SK-N-SH treated with all-trans-retinoic acid at 6 μM for 48 hours (cell line): Measurements from ENCODE around the gene PRKAG2.

Source experiments
- ATAC-seq: fragments of 200-7000 bp; cut with Tn5 transposase; 3 replicates; pipeline ENCODE4 v1.9.1; 2020; ENCODE audit warnings: mild to moderate bottlenecking, moderate library complexity
- ARNTL ChIP-seq: fragments of 450-650 bp; formaldehyde crosslinking; IDR thresholded peaks from 2 replicates; pipeline ENCODE4 v1.5.0; 2020; ENCODE audit warnings: low read depth, mild to moderate bottlenecking, moderate library complexity, borderline replicate concordance
- BACH2 ChIP-seq: fragments of 250-450 bp; sonication (Bioruptor Pico); IDR thresholded peaks from 2 replicates; pipeline ENCODE4 v1.9.0; 2021; ENCODE audit warnings: mild to moderate bottlenecking, borderline replicate concordance
- CSDC2 ChIP-seq: fragments of 250-450 bp; sonication (Bioruptor Pico); IDR thresholded peaks from 2 replicates; pipeline ENCODE4 v1.5.0; 2020; ENCODE audit warnings: mild to moderate bottlenecking, moderate library complexity
- CSRNP3 ChIP-seq: fragments of 250-450 bp; sonication (Bioruptor Pico); IDR thresholded peaks from 2 replicates; pipeline ENCODE4 v1.5.1; 2021; ENCODE audit warnings: mild to moderate bottlenecking, moderate library complexity
- ESRRG ChIP-seq: fragments of 250-450 bp; sonication (Bioruptor Pico); IDR thresholded peaks from 2 replicates; pipeline ENCODE4 v1.6.1; 2021; ENCODE audit warnings: mild to moderate bottlenecking
- GLIS3 ChIP-seq: fragments of 250-450 bp; sonication (Bioruptor Pico); IDR thresholded peaks from 2 replicates; pipeline ENCODE4 v1.5.0; 2020; ENCODE audit warnings: mild to moderate bottlenecking, moderate library complexity
- ISL1 ChIP-seq: fragments of 250-450 bp; sonication (Bioruptor Pico); IDR thresholded peaks from 2 replicates; pipeline ENCODE4 v2.1.2; 2022; ENCODE audit warnings: mild to moderate bottlenecking, moderate library complexity
- OSR1 ChIP-seq: fragments of 250-450 bp; sonication (Bioruptor Pico); IDR thresholded peaks from 2 replicates; pipeline ENCODE4 v1.8.0; 2022; ENCODE audit warnings: moderate library complexity, mild to moderate bottlenecking, inconsistent platforms
- PATZ1 ChIP-seq: fragments of 250-450 bp; sonication (Bioruptor Pico); IDR thresholded peaks from 2 replicates; pipeline ENCODE4 v1.8.0; 2020; ENCODE audit warnings: mild to moderate bottlenecking, moderate library complexity, borderline replicate concordance
- POU6F1 ChIP-seq: fragments of 250-450 bp; sonication (Bioruptor Pico); IDR thresholded peaks from 2 replicates; pipeline ENCODE4 v1.8.0; 2021; ENCODE audit warnings: low read depth, mild to moderate bottlenecking, moderate library complexity, borderline replicate concordance
- PPARA ChIP-seq: fragments of 250-450 bp; sonication (Bioruptor Pico); IDR thresholded peaks from 2 replicates; pipeline ENCODE4 v1.5.0; 2020; ENCODE audit warnings: mild to moderate bottlenecking, borderline replicate concordance
- RARB ChIP-seq: fragments of 250-450 bp; sonication (Bioruptor Pico); IDR thresholded peaks from 2 replicates; pipeline ENCODE4 v1.8.0; 2021; ENCODE audit warnings: mild to moderate bottlenecking, moderate library complexity
- SNAI2 ChIP-seq: fragments of 250-450 bp; sonication (Bioruptor Pico); IDR thresholded peaks from 2 replicates; pipeline ENCODE4 v1.5.0; 2020; ENCODE audit warnings: mild to moderate bottlenecking, moderate library complexity
- TSHZ2 ChIP-seq: fragments of 250-450 bp; sonication (Bioruptor Pico); IDR thresholded peaks from 2 replicates; pipeline ENCODE4 v1.5.0; 2020; ENCODE audit warnings: mild to moderate bottlenecking, moderate library complexity
- ZC3H10 ChIP-seq: fragments of 250-450 bp; sonication (Bioruptor Pico); IDR thresholded peaks from 2 replicates; pipeline ENCODE4 v1.5.1; 2021; ENCODE audit warnings: mild to moderate bottlenecking, moderate library complexity
- ZFP3 ChIP-seq: fragments of 250-450 bp; sonication (Bioruptor Pico); IDR thresholded peaks from 2 replicates; pipeline ENCODE4 v1.5.0; 2020; ENCODE audit warnings: mild to moderate bottlenecking, moderate library complexity
- ZFP30 ChIP-seq: fragments of 450-650 bp; formaldehyde crosslinking; IDR thresholded peaks from 2 replicates; pipeline ENCODE4 v1.5.0; 2022; ENCODE audit warnings: mild to moderate bottlenecking, moderate library complexity
- ZNF565 ChIP-seq: fragments of 450-650 bp; formaldehyde crosslinking; conservative IDR thresholded peaks from 2 replicates; pipeline ENCODE4 v1.5.0; 2020; ENCODE audit warnings: low read depth, mild to moderate bottlenecking, moderate library complexity
- ZNF70 ChIP-seq: fragments of 450-650 bp; formaldehyde crosslinking; IDR thresholded peaks from 2 replicates; pipeline ENCODE4 v1.5.0; 2020; ENCODE audit warnings: mild to moderate bottlenecking, moderate library complexity
- ZNF8 ChIP-seq: fragments of 450-650 bp; formaldehyde crosslinking; IDR thresholded peaks from 2 replicates; pipeline ENCODE4 v1.5.0; 2020; ENCODE audit warnings: mild to moderate bottlenecking, moderate library complexity
- TF ChIP-seq, protein P1 (sequence below): fragments of 250-450 bp; sonication (Bioruptor Pico); IDR thresholded peaks from 2 replicates; pipeline ENCODE4 v1.5.1; 2020; ENCODE audit warnings: low read depth, mild to moderate bottlenecking, moderate library complexity

Gene PRKAG2

DNA sequence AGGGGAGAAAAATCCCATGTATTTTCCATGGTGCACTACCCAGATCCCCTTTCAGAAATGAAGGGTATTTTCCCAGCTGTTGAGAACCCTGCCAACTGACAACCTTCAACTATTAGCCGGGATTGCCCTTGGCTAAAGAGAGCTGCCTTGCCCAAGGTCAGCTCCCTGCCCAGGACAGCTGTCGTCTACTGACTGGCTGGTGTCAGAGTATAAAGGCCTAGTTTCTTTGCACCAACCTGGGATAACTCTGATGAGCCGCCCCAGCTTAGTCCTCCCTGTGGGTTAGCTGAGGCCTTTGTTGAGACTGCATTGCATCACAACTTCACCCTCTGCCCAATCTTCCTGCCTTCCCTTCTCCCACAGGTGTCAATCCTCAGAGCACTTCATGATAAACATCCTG, 210.0 kb downstream of the PRKAG2 start:
- TF ChIP-seq ISL1 (CRISPR knock-in tag), result no peak
- TF ChIP-seq BACH2 (CRISPR knock-in tag), result no peak
- no peak for TF ChIP-seq ZFP30 (CRISPR knock-in tag)
- TF ChIP-seq, protein P1, sequence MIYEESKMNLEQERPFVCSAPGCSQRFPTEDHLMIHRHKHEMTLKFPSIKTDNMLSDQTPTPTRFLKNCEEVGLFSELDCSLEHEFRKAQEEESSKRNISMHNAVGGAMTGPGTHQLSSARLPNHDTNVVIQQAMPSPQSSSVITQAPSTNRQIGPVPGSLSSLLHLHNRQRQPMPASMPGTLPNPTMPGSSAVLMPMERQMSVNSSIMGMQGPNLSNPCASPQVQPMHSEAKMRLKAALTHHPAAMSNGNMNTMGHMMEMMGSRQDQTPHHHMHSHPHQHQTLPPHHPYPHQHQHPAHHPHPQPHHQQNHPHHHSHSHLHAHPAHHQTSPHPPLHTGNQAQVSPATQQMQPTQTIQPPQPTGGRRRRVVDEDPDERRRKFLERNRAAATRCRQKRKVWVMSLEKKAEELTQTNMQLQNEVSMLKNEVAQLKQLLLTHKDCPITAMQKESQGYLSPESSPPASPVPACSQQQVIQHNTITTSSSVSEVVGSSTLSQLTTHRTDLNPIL (CRISPR knock-in tag), result no peak
- TF ChIP-seq SNAI2 (CRISPR knock-in tag), result no peak
- TF ChIP-seq ZNF8 (CRISPR knock-in tag), result no peak
- no peak for TF ChIP-seq GLIS3 (CRISPR knock-in tag)
- no peak for TF ChIP-seq CSRNP3 (CRISPR knock-in tag)
- TF ChIP-seq ZNF70 (CRISPR knock-in tag), result no peak
- no peak for TF ChIP-seq ESRRG
- TF ChIP-seq PPARA, result no peak
- no peak for TF ChIP-seq CSDC2 (CRISPR knock-in tag)
- TF ChIP-seq ZC3H10 (CRISPR knock-in tag), result no peak
- no peak for TF ChIP-seq POU6F1
- TF ChIP-seq ARNTL (CRISPR knock-in tag), result no peak
- TF ChIP-seq RARB, result no peak
- TF ChIP-seq ZNF565 (CRISPR knock-in tag), result no peak
- TF ChIP-seq OSR1 (CRISPR knock-in tag), result no peak
- ATAC-seq, result no peak

DNA sequence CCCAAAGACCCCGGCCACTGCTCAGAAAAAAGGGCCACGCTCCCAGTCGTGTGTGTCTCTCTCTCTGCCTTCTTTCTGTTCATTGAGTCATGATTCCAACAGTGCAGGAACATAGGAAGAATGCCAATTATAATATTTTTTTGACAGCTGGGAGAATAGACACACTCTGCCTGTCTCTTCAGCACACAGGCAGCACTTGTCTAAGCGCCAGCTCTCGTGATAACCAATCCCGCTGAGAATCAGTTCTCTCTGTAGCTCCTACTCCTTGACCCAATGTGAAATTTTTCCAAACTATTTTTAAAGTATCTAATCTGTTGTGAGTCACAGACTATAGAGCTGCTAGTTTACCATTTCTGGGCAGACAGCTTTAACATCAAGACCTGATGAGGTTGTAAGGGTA, 211.5 kb downstream of the PRKAG2 start:
- ATAC-seq, result peak; percentile 85
- no peak for TF ChIP-seq ZNF565 (CRISPR knock-in tag)
- TF ChIP-seq ISL1 (CRISPR knock-in tag), result peak; percentile 68
- peak; percentile 61; the same call in 1 of the 2 replicates for TF ChIP-seq CSDC2 (CRISPR knock-in tag)

DNA sequence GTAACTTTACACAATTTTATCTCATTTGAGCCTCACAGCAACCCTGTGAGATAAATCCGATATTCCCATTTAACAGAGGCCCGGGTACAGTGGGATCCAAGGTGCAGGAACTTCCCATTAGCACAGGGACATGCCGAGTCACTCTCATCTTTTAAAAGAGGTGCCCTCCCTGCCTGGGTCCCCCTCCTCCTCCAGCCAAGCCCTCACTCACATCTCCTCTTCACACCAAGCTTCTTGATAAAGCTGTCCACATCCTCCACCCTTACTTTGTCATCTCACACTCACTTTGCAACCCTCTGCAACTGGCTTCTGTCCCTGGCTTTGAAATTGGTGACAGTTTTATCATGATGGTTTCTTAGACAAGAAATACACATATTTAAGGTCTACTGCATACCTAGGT, 212.6 kb downstream of the PRKAG2 start:
- no peak for TF ChIP-seq CSRNP3 (CRISPR knock-in tag)
- no peak for TF ChIP-seq CSDC2 (CRISPR knock-in tag)
- TF ChIP-seq PPARA, result no peak
- TF ChIP-seq, all 23 proteins: peak for 0
- ATAC-seq, result no peak

- ATAC-seq, result no peak
Observed at GRCh38 chr7:151663382-151664100, 213.4 kb downstream of the PRKAG2 start.

GRCh38 chr7:151662251-151662826, 214.6 kb downstream of the PRKAG2 start:
- no peak for TF ChIP-seq PATZ1 (CRISPR knock-in tag)
- no peak for TF ChIP-seq BACH2 (CRISPR knock-in tag)
- TF ChIP-seq ZNF70 (CRISPR knock-in tag), result no peak
- TF ChIP-seq ZFP3 (CRISPR knock-in tag), result no peak
- TF ChIP-seq TSHZ2 (CRISPR knock-in tag), result no peak
- TF ChIP-seq, protein P1 (CRISPR knock-in tag), result no peak
- TF ChIP-seq RARB, result no peak
- no peak for TF ChIP-seq PPARA
- ATAC-seq, result no peak

More at GRCh38 chr7:151663382-151664100, 213.4 kb downstream of the PRKAG2 start:
- no peak for TF ChIP-seq ZFP3 (CRISPR knock-in tag)
- no peak for TF ChIP-seq GLIS3 (CRISPR knock-in tag)
- no peak for TF ChIP-seq RARB
- TF ChIP-seq ESRRG, result no peak
